ENCODE measurements around the gene SEMA4B. TPM values are rescaled to one million over a fixed set of nuclear protein-coding genes. Genes with fewer than 3 reads are reported as not detected.

SEMA4B gene
- total and polyA plus RNA-seq, 2 of the 8 experiments (the other 6 are each of a cell fraction or from before 2014, with no cell fraction given), result 42.7 to 43.0 TPM

- 4% methylated on average over 27 of the region's 63 CpGs; no CpG with 5 or more reads in 1 of the 2 experiments for WGBS, 2 experiments (ENCODE audit: extremely low coverage in 1 of 2, insufficient coverage in 1 of 2, insufficient read length in 1 of 2, insufficient replicate concordance in 2 of 2, low coverage in 1 of 2, low lambda C conversion rate in 2 of 2, missing lambda C conversion rate in 1 of 2)
- Histone ChIP-seq H2AK5ac (ENCODE audit: low read depth, low read length) (no peak within 1 kb of the TSS), H3K23ac (ENCODE audit: insufficient read length) (no peak within 1 kb of the TSS), H3K4me1 (replicated peaks in 1 of 4; ENCODE audit: control insufficient read depth in 3 of 4, insufficient read depth in 4 of 4, low read length in 3 of 4) (peaks cover 0 to 6% (median under 1%) of the 10 kb centered on the region in 4 experiments; a peak in 4 of 7 replicates), H4K20me1 (replicated peaks in 1 of 2; ENCODE audit: control insufficient read depth in 1 of 2, insufficient read depth in 2 of 2, low read length in 2 of 2) (peaks cover 0 to 4% of the 10 kb centered on the region in 2 experiments), H4K91ac (replicated peaks; ENCODE audit: insufficient read length, low read length) (no peak within 1 kb of the TSS), H3K9ac (replicated peaks in 1 of 4; ENCODE audit: extremely low read depth in 1 of 4, low read depth in 3 of 4, low read length in 3 of 4) (peak within 1 kb of the TSS; percentile 35 to 59 (median 50)), H3K18ac (ENCODE audit: extremely low read depth, low read length) (no peak within 1 kb of the TSS), H3K23me2 (ENCODE audit: low read depth, low read length) (peaks cover 5% of the 10 kb centered on the region), H2BK20ac (ENCODE audit: low read length) (no peak within 1 kb of the TSS), H2BK12ac (ENCODE audit: low read depth, low read length) (no peak within 1 kb of the TSS), H3K79me1 (ENCODE audit: low read depth, low read length) (peaks cover 6% of the 10 kb centered on the region), H3K9me3 (ENCODE audit: insufficient read depth in 2 of 2, low read depth in 1 of 2, low read length in 1 of 2) (no peaks in the 10 kb centered on the region), H3K79me2 (ENCODE audit: control insufficient read depth in 1 of 2, insufficient read depth in 2 of 2, low read length in 2 of 2) (no peaks in the 10 kb centered on the region), H2BK15ac (ENCODE audit: low read length) (no peak within 1 kb of the TSS), H2AFZ (ENCODE audit: low read length) (no peak within 1 kb of the TSS; the same call in 1 of the 2 replicates), H3K27ac (ENCODE audit: low read depth, low read length) (no peak within 1 kb of the TSS), H3K4me2 (ENCODE audit: insufficient read depth in 1 of 2, low read depth in 2 of 2, low read length in 2 of 2) (peak within 1 kb of the TSS; percentile 57 to 86), H2BK120ac (replicated peaks; ENCODE audit: low read depth, low read length) (no peak within 1 kb of the TSS), H3K14ac (ENCODE audit: insufficient read length) (no peak within 1 kb of the TSS), H2BK5ac (ENCODE audit: low read depth, low read length) (no peak within 1 kb of the TSS), H4K5ac (ENCODE audit: insufficient read length, low read depth, low read length) (no peak within 1 kb of the TSS), H3K56ac (replicated peaks; ENCODE audit: insufficient read length, low read depth, low read length) (no peak within 1 kb of the TSS), H3K36me3 (ENCODE audit: control insufficient read depth in 2 of 4, insufficient read depth in 4 of 4, low read length in 3 of 4) (peaks cover 0 to 9% (median 7%) of the 10 kb centered on the region in 4 experiments; a peak in 4 of 8 replicates), H3K4me3 (ENCODE audit: extremely low read depth in 1 of 4, insufficient read depth in 2 of 4, low read depth in 3 of 4, low read length in 4 of 4) (peak within 1 kb of the TSS; percentile 57 to 76 (median 73)), H3K4ac (replicated peaks; ENCODE audit: insufficient read length, low read depth, low read length) (peak within 1 kb of the TSS; percentile 28), H4K8ac (ENCODE audit: extremely low read depth, insufficient read depth, low read length) (peak within 1 kb of the TSS; percentile 88; the same call in 1 of the 2 replicates), H3K27me3 (replicated peaks in 1 of 4; ENCODE audit: control insufficient read depth in 3 of 4, extremely low read depth in 1 of 4, insufficient read depth in 3 of 4, low read length in 3 of 4) (no peaks in the 10 kb centered on the region)
- FAIRE-seq (no peak), DNase-seq (ENCODE audit: low read depth in 1 of 2, low spot score in 2 of 2) (peak; percentile 76 to 94)
- ChIA-PET CTCF (ENCODE audit: partially characterized antibody) (interaction anchor here (0.5 to 4.6 kb wide), 32 partner anchors 8 to 472 kb away, joined by 3 to 47 read pairs (median 4); partner anchors contain the start of genes IDH2, NGRN and TTLL13), POLR2A (ENCODE audit: partially characterized antibody) (interaction anchor here (0.8 to 2.3 kb wide), 8 partner anchors 9 to 58 kb away, joined by 3 to 12 read pairs (median 4); partner anchors contain the start of genes SEMA4B and TTLL13)
- TF ChIP-seq E2F6 (IDR thresholded peaks at IDR 0.05) (peak; percentile 43; the same call in 1 of the 2 replicates), PHF8 (conservative IDR thresholded peaks at IDR 0.05; ENCODE audit: low read depth, low read length) (peak; percentile 33; the same call in 1 of the 2 replicates), SIRT6 (IDR thresholded peaks at IDR 0.05; ENCODE audit: low read length) (no peak), TAF1 (IDR thresholded peaks at IDR 0.05; ENCODE audit: low read depth, low read length) (0 out of 2 replicates have a peak, but pooled peaks have one; percentile 8), TAF7 (optimal IDR thresholded peaks at IDR 0.05; ENCODE audit: borderline replicate concordance, low read depth, low read length) (peak; percentile 31), SRF (IDR thresholded peaks at IDR 0.05; ENCODE audit: low read depth, low read length) (no peak), SIN3A (conservative IDR thresholded peaks at IDR 0.05 in 1 of 2, IDR thresholded peaks at IDR 0.05 in 1 of 2; ENCODE audit: low read depth in 1 of 2, low read length in 2 of 2) (peak; percentile 45 to 89; a peak in 2 of 4 replicates)
- TF ChIP-seq, protein P1, sequence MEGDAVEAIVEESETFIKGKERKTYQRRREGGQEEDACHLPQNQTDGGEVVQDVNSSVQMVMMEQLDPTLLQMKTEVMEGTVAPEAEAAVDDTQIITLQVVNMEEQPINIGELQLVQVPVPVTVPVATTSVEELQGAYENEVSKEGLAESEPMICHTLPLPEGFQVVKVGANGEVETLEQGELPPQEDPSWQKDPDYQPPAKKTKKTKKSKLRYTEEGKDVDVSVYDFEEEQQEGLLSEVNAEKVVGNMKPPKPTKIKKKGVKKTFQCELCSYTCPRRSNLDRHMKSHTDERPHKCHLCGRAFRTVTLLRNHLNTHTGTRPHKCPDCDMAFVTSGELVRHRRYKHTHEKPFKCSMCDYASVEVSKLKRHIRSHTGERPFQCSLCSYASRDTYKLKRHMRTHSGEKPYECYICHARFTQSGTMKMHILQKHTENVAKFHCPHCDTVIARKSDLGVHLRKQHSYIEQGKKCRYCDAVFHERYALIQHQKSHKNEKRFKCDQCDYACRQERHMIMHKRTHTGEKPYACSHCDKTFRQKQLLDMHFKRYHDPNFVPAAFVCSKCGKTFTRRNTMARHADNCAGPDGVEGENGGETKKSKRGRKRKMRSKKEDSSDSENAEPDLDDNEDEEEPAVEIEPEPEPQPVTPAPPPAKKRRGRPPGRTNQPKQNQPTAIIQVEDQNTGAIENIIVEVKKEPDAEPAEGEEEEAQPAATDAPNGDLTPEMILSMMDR (IDR thresholded peaks at IDR 0.05; ENCODE audit: control extremely low read depth in 1 of 3, insufficient read depth in 1 of 3, low read depth in 1 of 3, low read length in 3 of 3), result no peak
These were observed 32.4 kb downstream of the SEMA4B start, which contains the start of gene CIB1 for GRCh38 chr15:90233387-90234095. Gene CIB1, minus strand, starts transcription at chr15:90233941. Its CDS starts 56 bp downstream, at chr15:90233885.
